HG02610 (cell line): ENCODE data around the gene CYTH3.
"Not testable (repeated sequence)": the region's sequence is repeated elsewhere in the genome, so short reads cannot be mapped to it uniquely, and the experiment has no call there.

Source experiments
- ATAC-seq: cut with Tn5 transposase; IDR thresholded peaks from one replicate; pipeline ENCODE4 v1.9.1; 2021; ENCODE audit warnings: mild to moderate bottlenecking, moderate library complexity; ENCODE audit not compliant: unreplicated experiment

The CYTH3 gene

DNA sequence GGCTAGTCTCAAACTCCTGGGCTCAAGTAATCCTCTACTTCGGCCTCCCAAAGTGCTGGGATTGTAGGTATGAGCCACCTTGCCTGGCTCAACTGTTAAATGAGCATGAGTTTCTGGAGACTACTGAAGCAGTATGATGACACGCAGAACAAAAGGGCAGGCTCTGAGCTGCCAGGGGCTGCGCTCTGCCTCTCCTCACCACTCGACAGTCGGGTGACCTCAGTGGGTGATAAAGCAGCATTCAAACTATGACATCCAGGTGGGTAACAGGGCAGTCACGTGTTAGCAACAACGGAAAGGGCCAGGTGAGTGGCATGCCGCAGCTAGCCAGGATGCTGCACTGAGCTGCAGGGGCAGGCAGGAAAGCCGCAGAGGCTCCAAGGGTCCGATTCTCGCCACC lies 71.5 kb downstream of the CYTH3 start:
- no peak for ATAC-seq

DNA sequence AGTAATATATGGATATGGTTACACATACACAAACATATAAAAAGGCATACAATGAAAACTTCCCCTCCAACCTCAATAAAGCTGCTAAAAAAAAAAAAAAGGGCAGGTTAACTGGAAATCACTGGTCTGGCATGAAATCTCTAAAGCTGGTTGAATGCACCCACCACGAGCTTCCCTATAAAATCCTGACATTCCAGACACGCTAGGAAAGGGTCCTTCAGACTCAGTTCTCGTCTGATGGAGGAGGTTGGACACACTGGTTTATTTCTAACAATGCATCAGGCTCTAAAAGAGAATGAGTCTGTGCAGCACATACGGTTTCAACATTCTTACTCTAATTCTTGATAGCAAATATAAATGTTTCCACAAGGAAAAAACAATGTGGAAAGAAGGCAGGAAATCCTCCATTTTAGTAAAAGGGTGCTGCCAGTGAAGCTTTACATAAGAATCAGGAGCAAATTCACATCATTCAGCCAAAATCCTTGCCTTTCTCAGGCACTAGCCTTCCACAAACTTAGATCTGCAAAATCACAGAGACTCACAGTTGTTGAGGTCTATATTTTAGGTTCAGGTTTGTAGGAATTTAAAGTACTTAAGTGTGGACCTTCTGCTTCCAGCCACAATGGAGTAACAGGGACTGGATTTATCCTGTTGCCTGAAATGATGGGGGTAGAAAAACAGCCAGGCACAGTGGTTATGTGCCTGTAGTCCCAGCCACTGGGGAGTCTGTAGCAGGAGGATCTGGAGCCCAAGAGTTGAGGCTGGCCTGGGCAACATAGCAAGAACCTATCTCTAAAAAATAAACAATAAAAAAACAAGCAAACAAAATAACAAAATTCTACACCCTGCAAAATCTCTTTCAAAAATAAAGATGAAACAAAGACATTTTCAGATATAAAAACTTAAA lies 73.5 kb downstream of the CYTH3 start:
- ATAC-seq: no peak

DNA sequence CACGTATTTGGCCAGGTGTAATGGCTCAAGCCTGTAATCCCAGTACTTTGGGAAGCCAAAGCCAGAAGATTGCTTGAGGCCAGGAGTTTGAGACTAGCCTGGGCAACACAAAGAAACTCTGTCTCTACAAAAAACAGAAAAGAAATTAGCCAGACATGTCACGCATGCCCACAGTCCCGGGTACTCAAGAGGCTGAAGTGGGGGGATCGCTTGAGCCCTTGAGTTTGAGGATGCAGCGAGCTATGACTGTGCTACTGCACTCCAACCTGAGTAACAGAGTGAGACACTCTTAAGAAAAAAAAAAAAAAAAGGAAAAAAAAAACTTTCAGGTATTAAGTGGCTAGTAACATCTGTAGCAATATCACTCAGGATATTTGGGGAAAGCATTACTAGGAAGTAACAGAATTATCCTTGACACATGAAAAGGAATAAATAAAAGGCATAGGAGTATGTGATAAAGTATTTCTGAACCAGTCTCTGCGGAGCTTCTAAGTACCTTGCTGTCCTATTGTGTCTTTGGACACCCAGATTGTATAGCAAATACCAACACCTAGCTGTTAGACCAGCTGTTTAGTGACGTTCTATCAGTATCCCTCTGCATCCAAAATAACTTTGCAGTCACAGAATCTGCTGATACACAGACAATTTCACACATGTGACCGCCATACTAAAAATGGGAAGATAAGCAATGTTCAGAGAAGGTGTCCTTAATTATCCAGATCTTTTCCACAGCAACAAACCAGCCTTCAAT lies 74.4 kb downstream of the CYTH3 start:
- no peak for ATAC-seq

DNA sequence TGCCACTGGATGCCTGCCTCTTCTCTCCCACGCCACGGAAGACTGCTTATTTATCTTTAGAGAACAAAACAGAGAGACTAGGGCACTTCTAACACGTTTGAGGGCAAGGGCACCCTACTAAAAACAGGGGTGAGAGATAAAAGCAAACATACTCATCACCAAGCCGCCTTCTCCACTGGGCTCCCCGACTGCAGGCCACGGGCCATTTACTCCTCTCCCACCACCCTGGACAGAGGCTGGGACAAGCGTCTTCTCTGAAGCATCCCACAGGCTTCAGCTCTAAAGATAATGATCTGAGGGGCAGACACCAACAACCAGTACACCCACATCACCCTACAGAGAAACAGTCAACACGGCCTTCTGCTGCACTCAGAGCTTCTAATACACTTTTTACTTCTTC lies 78.7 kb downstream of the CYTH3 start:
- ATAC-seq: no peak

DNA sequence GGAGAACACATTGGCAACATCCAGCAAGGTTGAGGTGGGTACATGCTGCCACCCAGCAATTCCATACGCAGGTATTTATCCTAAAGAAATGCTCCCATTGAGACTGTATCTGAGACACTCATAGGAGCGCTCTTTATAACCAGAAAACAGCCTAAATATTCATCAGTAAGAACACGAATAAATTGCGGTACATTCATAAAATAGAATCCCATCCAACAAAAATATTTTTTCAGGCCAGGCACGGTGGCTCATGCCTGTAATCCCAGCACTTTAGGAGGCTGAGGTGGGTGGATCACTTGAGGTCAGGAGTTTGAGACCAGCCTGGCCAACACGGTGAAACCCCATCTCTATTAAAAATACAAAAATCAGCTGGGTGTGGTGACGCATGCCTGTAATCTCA lies 81.9 kb downstream of the CYTH3 start:
- not testable (repeated sequence) for ATAC-seq

DNA sequence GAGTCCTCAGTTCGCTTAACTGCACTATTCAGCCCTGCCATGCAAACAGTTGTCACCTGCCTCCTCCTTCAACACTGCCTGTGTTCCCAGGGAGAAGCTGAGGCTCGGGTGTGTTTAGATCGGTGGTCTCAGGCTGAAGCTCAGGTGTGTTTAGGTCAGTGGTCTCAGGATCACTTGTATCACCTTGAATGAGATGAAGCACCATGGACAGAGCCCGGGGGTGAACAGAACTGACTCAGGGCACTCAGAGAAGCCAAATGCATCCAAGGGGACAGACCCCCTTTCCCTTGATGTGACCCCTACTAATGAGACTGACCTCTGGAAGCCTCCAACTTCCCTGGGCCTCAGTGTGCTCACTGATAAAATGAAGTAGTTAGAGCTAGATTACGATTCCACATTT lies 84.0 kb downstream of the CYTH3 start:
- ATAC-seq: no peak

DNA sequence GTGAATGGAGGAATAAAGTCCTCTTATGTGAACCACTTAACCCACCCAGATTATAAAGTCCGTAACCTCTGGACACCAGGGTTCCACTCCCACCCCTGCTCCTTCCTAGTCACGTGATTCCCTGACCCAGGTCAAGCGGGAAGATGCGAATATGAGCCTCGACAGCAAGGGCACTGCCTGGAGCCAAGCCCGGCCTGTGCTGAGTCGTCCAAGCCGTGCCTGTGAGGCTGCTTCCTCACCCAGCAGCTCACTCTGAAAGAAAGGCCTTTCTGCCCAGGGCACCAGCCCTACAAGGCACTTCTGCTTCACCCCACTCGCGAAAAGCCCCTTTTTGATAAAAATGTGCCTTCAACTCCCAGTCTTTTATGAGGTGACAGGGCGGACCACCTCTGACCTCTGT lies 85.8 kb downstream of the CYTH3 start:
- no peak for ATAC-seq

DNA sequence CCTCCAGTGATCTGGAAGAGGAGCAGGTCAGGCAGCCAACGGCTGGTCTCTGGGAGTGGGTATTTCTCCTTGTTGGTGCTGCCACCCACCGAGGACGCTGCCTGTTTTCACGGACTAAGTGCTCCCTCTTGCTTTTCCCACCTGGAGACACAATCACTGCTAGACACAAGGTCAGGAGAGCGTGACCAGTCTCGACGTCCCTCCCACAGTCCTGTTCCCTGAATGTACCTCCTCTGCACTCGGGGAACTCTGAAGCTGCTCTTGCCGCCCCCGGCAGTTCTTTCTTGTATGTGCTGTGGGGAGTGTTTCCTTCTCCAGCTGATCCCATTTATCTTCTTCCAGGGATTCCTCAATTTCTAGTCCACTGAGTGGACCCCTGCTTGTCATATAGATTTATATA lies 89.4 kb downstream of the CYTH3 start:
- no peak for ATAC-seq

DNA sequence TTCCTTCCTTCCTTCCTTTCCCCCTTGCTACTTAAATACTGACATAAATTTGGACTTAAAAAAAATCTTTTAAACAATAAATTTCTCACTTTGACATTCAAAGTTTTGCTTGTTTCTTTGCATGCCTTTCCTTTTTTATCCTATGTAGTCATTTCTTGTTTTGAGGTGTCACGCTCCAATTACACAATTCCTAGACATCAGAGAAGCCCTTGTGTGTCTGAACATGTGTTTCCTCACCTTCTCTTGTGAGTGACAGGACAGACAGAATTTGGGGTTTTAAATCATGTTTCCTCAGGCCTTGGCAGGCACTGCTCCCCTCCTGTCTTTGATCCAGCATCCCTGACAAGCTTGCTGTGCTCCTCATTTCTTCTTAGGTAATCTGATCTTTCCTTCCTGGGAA lies 91.3 kb downstream of the CYTH3 start:
- no peak for ATAC-seq

DNA sequence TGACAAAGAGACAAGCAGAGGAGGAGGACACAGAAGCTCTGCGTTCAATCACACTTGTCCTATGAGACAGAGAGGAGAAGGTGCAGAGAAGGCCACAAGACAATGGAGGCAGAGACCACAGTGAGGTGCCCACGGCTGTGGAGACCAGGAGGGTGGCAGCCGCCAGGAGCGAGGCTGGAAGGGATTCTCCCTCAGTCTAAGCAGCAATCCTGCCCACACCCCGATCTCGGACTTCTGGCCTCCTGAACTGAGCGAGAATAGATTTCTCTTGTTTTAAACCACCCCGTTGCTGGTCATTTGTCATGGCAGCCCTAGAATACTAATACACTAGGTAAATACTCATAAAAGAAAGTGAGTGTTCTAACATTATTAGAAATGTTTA lies 92.1 kb downstream of the CYTH3 start:
- ATAC-seq: no peak

DNA sequence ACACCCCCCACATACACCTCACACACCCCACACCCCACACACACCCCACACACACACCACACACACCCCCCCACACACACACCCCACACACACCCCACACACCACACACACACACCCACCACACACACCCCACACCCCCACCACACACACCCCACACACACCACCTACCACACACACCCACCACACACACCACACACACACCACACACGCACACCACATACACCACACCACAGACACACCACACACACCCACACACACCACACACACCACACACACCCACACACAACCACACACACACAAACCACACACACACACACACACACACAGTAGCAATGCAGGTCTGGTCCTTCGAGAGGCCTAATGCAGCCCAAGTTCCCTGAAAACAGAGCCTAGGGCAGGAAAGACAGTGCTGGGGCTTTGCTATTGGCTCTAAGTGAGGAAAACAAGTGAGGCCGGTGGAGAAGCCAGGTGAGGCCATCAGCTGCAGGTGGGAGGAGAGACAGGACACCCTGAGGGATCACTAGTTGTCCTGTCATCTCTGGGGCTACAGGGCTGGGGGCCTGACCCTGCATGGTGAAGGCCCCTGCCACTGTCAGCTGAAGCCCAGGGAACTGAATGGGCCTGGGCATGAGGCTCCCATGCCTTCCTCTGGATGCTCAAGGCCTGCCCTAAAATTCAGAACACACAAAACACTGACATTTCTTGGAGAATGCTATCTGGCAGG lies 92.6 kb downstream of the CYTH3 start:
- ATAC-seq: no peak

DNA sequence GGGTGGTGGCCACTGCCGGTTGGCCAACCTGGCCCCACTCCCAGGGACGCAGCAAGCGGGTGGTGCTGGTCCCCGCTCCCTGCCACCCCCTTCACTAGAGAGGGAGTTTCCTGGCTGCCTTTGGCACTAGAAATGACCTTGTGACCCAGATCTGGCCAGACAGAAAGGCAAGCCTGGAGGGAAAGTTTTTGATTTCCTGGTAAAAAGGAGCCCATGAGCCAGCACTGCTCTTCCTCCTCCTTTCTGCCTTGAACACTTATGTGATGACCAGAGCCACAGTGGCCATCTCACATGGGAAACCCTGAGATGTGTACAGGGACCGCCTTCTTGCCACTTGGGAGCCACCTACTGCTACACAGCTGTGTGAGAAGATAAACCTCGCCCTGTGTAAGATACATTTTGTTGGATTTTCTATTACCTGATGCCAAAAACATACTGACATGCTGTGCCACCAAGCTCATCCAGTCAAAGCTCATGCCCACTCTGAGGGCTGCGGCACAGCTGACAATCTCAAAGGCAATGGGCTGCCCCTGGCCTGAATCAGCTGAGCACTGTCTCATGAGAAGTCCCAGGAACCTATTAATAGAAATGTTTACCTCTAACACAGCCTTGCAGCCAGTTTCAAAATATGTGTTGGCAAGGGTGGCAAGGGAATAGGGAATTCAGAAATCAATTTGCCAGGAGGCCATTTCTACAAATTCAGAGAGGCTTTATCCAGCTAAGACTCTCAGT lies 94.0 kb downstream of the CYTH3 start:
- no peak for ATAC-seq

DNA sequence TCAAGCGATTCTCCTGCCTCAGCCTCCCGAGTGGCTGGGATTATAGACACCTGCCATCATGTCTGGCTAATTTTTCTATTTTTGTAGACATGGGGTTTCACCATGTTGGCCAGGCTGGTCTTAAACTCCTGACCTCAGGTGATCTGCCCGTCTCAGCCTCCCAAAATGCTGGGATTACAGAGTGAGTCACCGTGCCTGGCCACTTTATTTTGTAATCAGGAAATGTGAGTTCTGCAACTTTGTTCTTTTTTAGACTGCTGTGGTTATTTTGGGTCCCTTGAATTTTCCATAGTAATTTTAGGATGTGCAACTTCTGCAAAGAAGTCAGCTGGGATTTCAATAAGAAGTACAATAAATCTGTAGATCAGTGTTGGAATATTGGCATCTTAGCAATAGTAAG lies 96.8 kb downstream of the CYTH3 start:
- ATAC-seq: no peak

DNA sequence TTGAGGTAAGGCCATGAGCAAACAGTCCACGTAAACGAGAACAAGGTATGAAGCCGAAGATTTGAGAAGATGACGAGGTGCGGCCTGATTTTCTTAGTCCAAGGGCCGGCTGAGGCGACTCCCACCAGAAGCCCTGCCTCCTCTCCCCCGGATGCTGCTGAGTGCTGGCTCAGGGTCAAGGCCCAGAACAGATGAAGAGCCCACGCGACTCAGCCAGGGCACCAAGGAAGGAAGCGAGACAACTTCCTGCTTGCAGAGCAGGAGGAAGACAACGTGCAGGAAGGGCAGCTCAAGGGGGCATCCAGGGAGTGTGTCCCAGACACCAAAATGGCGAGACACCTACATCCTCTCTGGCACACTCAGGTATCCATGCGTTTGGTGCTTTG lies 99.5 kb downstream of the CYTH3 start:
- no peak for ATAC-seq

DNA sequence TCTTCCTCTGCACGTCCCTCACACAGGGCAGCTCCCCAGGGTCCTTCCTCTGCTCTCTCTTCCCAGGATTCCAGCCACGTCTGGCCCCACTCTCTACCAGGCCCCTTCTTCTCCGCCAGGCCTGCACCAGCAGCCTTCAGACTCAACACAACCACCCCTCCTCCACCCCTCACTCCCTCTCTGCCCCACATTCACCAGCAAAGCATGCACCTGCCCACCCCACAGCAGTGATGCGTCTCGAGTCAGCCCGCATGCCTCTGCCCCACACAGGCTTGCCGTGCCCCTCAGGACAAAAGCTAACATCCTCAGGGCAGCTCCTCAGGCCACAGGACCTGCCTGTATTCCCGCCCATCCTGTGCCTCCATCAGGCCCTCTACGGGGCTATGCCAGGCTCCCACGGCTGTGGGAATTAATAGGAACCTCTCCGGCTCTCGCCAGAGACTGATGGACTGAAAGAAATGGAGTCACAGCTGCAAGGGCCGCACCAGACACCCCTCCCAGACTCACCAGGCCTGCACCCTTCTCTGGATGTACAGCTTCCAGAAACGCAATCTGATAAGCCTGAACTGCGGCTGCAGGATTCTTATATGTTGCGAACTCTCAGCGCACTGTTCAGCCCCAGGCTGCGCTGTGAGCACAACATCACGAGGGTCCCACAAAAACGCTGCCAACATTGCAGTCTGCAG lies 100.1 kb downstream of the CYTH3 start:
- ATAC-seq: no peak

DNA sequence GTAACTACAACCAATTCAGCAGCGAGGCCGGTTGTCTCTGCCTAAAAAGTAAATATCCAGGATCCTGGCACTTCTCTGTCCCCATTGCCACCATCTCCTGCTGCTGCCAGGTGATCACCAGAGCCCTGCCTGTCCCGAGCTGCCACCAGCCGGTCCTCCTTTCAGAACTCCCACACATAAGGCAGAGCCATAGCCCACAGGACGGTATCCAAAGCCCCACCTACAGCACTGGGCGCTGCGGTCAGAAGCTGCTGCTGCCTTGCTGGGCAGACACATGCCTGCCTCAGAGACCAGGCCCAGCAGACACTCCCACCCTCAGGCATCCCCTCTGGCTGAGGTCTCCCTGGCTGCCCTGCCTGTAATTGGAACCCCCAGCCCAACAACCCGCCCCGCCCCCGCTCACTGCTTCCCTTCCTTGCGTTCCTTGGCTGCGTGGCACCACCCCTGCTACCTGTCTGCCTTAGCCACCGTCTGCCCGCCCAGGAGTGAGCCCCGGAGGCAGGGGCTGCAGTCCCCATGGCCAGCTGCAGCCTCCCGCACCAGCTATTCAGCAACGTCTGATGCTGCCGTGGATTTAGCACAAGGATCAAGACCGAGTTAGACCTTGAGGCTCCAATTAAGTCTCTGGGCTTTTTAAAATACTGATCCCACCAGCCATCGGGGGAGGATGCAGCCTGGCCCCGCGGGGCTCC lies 100.7 kb downstream of the CYTH3 start:
- ATAC-seq: no peak

DNA sequence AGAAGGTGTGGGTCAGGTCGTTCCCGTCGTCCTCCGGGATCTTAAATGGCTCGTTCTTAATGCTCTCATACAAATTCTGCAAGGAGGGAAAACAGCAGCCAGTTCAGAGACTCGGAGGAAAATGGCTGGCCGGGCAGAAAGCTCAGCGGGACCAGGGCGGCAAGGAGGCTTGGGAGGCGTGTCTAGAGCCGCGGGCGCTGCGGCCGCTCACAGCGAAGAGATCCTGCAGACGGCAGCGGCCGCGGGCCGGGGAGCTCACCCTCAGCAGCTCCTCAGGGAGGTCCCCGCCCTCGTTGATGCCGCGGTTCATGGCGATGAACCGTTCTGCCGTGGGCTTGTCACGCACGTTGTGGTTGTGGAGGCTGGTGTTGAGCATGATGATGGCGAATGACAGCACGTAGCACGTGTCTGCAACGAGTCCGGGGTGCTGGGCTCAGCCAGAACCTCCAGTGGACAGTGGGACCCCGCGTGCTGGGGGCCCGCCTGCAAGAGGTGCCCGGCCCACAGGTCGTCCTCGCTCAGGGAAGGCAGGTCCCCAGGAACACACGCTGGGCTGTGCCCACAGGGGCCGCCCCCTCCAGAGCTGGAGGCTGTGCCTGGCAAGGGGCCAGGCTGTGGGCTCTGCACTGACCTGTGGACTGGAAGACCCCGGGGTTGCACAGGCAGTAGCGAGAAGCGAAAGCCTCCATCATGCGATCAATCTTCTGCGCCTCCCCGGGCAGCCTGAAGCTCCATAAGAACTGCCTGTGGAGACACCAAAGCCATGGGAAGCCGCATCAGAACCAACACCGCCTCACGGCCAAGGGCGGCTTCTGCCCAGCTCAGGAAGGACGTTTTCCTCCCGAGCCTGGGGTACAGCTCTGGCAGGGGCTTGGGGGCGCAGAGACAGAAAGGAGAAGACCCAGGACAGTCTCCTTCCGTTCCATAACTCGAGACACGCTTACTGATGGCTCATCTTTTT lies 101.6 kb downstream of the CYTH3 start:
- ATAC-seq: no peak

DNA sequence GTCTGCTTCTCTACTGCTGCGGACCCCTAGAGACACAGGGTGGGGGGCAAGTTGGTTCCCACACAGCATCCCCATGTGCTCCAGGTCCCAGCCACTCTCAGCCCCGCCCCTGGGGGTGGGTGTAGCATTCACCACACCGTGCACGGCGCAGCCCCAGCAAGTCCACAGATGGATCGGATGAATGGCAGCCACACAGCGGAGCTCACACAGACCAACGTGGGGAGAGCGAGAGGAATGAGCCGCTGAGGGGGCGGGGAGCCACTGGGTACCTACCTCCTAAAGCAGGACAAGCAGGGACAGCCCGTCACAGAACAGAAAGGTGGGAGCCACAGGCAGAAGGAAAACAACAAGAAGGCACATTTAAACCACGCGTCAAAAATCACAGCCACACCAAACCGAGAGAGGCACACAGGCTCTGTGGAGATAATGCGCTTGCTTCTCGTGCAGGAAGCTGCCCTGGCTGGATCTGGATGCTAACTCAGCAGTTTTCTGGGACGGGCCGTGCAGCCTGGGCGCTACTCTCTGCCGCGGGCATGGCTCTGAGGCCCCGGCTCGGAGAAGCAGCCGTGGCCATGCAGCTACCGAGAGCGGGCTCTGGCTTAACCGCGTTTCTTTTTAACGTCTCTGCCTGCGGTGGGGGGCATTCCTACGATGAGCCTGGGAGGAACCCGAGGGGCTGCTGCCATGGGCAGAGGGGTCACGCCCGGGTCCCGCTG lies 102.5 kb downstream of the CYTH3 start:
- ATAC-seq: no peak
